ENCODE results near the gene FSD1.

GRCh38 chr19:4367781-4368127, 63.4 kb downstream of the FSD1 start:
- TF ChIP-seq CTCF (IDR thresholded peaks at IDR 0.05) = no peak
- no peak for TF ChIP-seq POLR2A (IDR thresholded peaks at IDR 0.05)

Measured in right lobe of liver (tissue), 4 donors.